HG03565 (cell line): ENCODE data around the gene EHMT1.
"Not testable (repeated sequence)": the region's sequence is repeated elsewhere in the genome, so short reads cannot be mapped to it uniquely, and the experiment has no call there.

Experiments used
- ATAC-seq: cut with Tn5 transposase; IDR thresholded peaks from one replicate; pipeline ENCODE4 v1.9.1; 2021; ENCODE audit warnings: mild to moderate bottlenecking, moderate library complexity; ENCODE audit not compliant: unreplicated experiment

The EHMT1 gene

DNA sequence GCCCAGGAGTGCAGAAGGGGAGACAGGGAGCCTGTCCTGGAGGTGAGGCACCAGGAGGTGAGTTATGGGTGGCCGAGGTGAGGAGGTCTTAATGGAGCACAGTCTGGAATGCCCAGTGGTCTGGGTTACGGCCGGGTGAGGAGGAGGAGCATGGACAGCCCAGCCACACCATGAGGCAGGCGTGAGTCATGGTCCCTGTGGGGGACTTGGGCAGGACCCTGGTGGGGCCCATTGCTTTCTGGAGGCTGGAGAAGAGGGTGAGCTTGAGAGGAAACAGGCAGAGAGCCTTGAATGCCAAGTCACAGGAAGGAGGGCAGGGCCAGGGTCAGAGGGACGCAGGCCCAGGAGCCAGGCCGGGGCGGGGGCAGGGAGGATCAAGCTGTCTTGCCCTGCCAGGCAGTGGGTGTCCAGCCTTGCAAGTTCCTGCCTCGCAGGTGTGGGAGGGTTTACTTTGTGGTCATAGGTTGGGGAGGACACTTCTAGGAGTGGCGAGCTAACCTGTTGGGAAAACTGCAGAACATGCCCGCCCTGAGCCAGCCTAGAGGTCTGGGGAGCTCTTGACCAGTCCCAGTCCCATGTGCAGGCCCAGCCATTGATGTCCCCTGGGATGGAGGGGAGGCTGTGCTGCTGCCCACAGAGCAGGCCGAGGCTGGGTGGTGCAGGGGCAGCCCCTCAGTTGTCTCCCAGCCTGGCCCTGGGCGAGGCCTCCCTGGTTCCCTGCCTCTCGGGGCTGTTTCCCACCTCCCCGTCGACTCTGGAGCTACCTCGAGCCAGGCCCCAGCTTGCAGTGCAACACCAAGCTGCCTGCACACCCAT is 261.6 kb downstream of the EHMT1 start:
- no peak for ATAC-seq

GRCh38 chr9:137880976-137881530 is 262.2 kb downstream of the EHMT1 start:
- ATAC-seq: no peak

GRCh38 chr9:137881591-137882505 is 263.0 kb downstream of the EHMT1 start:
- ATAC-seq: no peak

- no peak for ATAC-seq
Observed at GRCh38 chr9:137882506-137882821, 263.7 kb downstream of the EHMT1 start.

DNA sequence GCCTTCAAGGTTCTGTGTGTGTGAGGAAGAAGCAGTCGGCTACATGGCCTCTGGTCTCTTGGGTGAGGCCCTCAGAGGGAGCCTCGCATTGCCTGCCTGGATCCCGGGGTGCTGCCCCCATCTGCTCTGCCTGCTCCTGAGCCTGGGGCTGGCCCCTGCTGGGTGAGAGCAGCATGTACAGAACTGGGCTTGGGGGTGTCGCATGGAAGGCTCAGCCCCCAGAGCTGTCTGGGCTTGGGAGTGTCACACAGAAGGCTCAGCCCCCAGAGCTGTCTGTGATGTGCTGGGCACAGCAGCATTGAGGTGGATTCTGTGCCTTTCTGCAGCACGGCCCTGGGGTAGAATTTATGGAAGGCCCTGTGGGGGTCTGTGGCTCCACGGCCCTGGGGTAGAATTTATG is 265.2 kb downstream of the EHMT1 start:
- ATAC-seq: not testable (repeated sequence)

- not testable (repeated sequence) for ATAC-seq
Observed at GRCh38 chr9:137884547-137884946, 265.7 kb downstream of the EHMT1 start.

DNA sequence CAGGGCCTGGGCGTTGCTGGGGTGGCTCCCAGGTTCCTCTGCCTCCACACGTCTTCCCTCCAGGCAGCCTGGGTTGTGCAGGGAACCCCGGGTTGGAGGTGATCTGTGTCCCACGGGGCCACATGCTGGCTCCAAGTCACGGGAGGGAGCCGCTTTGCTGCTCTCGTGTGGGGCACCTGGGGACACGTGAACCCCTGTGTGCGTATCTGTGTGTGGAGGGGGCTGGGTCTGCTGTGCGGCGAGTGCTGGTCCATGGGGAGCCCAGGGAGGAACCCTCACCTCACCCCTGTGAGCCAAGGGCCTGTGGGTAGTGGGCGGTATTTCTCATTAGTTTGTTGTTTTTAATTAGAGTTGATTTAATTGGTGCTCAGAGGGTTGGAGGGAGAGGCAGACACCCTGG is 266.3 kb downstream of the EHMT1 start:
- ATAC-seq: not testable (repeated sequence)
